Measurements from ENCODE around the gene TLE4.

Gene TLE4

DNA sequence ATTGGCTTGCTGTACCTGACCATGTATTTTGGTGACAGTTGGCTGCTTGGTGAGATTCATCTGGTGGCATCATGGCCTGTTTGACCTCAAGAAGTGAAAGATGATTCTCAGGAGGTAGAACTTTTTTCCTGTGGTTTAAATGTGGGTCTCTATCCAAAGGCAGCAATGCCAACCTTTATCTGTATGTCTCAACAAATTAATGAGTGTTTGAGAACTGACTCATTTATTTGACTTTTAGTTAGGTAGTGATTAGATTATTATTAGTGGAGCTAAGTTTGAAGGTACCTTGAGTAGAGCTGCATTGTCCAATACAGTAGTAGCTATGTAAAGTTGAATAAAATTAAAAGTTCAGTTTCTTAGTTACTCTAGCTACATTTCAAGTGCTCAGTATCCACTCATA is 48.2 kb downstream of the TLE4 start:
- H3K36me3 ChIP-seq (ENCODE audit: low read length) = no peaks in the 10 kb centered on the region
- H3K9ac ChIP-seq (ENCODE audit: low read length) = no peak overlapping the region
- no peak overlapping the region for H3K4me2 ChIP-seq (ENCODE audit: low read depth, low read length, poor library complexity, severe bottlenecking)
- no peak overlapping the region for H3K27ac ChIP-seq (ENCODE audit: low read depth, low read length)
- no peaks in the 10 kb centered on the region for H4K20me1 ChIP-seq (ENCODE audit: low read depth, low read length)
- no peaks in the 10 kb centered on the region for H3K9me3 ChIP-seq (ENCODE audit: insufficient read depth, low read length)
- H3K27me3 ChIP-seq (ENCODE audit: low read length) = no peaks in the 10 kb centered on the region
- no peaks in the 10 kb centered on the region for H3K9me2 ChIP-seq (replicated peaks; ENCODE audit: insufficient read depth, low read length)
- TF ChIP-seq CTCF (IDR thresholded peaks at IDR 0.05; ENCODE audit: insufficient read depth, low read length, poor library complexity, severe bottlenecking) = no peak
- TF ChIP-seq EZH2phosphoT487 (conservative IDR thresholded peaks at IDR 0.05; ENCODE audit: low read length) = no peak
- H2AFZ ChIP-seq (ENCODE audit: low read depth, low read length, severe bottlenecking) = no peak overlapping the region
- no peak overlapping the region for H3K4me3 ChIP-seq (ENCODE audit: insufficient read depth, low read length, poor library complexity, severe bottlenecking)
- H3K79me2 ChIP-seq (ENCODE audit: insufficient read depth, low read length) = no peaks in the 10 kb centered on the region
- H3F3A ChIP-seq (ENCODE audit: insufficient read depth) = no peaks in the 10 kb centered on the region

DNA sequence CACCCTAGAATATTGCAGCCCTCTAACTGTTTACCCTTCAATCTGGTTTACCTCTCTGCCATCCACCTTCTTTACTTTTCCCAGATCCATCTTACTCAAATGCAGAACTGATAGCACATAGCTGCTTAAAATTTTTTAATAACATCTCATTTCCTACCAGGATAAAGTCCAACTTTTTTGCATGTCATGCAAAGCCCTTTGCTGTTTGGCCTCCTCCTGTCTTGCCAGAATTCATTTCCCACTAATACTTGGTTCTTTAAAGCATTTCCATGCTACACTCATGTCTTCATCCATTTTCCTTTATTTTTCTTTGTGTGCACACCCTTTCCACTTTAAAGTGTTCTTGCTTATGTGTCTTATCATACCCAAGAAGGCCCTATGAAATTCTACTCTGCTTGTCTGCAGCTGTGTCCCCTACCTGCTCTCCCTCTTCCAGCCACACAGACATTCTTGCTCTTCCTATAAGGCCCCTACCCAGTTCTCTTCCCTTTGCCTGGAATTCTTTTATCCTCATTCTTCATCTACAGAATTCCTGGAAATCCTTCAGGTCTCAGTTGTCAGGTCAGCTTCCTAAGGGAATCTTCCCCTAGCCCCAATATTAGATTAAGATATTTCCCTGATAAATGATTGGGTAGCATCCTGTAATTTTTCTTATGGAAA is 50.3 kb downstream of the TLE4 start:
- Histone ChIP-seq H3K27ac (ENCODE audit: low read depth, low read length) (no peak overlapping the region), H3K9ac (ENCODE audit: low read length) (no peak overlapping the region), H3K27me3 (ENCODE audit: low read length) (no peaks in the 10 kb centered on the region), H3K79me2 (ENCODE audit: insufficient read depth, low read length) (no peaks in the 10 kb centered on the region), H3K4me2 (ENCODE audit: low read depth, low read length, poor library complexity, severe bottlenecking) (no peak overlapping the region), H3K36me3 (ENCODE audit: low read length) (no peaks in the 10 kb centered on the region), H3K9me3 (ENCODE audit: insufficient read depth, low read length) (no peaks in the 10 kb centered on the region), H3K9me2 (replicated peaks; ENCODE audit: insufficient read depth, low read length) (no peaks in the 10 kb centered on the region), H3F3A (ENCODE audit: insufficient read depth) (no peaks in the 10 kb centered on the region), H2AFZ (ENCODE audit: low read depth, low read length, severe bottlenecking) (no peak overlapping the region), H3K4me3 (ENCODE audit: insufficient read depth, low read length, poor library complexity, severe bottlenecking) (no peak overlapping the region), H4K20me1 (ENCODE audit: low read depth, low read length) (no peaks in the 10 kb centered on the region)
- TF ChIP-seq CTCF (IDR thresholded peaks at IDR 0.05; ENCODE audit: insufficient read depth, low read length, poor library complexity, severe bottlenecking) = no peak
- no peak for TF ChIP-seq EZH2phosphoT487 (conservative IDR thresholded peaks at IDR 0.05; ENCODE audit: low read length)

DNA sequence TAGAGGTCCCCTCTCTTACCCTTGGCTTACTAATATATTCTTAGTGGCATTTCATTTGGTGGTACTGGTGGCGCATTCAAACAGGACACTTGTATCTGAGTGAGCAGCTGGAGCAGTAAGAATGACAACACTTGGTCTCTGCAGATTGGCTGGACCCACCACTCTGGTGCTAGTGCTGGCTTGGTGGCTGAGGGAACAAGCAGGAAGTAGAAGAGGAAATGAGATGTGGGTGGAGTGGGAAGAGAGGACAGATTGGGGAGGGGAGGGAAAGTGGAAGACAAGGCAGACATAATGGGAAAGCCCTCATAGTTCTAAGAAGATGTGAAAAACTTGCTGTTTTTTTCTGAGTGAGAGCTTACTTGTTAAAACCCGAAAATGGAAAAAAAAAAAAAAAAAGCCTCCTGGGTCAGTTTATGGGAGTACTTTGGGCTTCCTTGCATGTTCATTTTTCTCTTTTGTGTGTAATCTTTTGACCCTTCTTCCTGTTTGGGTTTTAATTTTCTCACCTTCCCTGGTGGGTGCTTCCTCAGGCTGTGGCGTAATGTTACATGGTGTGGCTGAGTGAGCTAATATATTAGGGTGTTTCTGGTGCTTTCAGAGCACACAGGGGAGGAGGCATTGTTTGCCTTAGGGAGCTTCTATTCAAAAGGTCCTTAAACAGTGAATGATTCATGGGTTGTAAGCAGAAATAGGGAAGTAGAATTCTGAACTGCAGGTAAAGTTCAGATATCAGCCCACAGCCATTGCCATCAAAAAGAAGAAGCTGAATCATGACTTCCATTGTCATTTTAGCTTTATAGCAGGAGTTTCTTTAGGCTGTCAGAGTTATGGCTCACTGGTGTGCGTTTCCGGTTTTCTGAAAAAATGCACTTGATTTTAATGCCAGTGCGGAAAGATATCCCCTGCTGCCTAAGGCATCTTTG is 52.3 kb downstream of the TLE4 start:
- no peaks in the 10 kb centered on the region for H3K9me3 ChIP-seq (ENCODE audit: insufficient read depth, low read length)
- no peak overlapping the region for H3K4me2 ChIP-seq (ENCODE audit: low read depth, low read length, poor library complexity, severe bottlenecking)
- H2AFZ ChIP-seq (ENCODE audit: low read depth, low read length, severe bottlenecking) = no peak overlapping the region
- H4K20me1 ChIP-seq (ENCODE audit: low read depth, low read length) = no peaks in the 10 kb centered on the region
- no peak overlapping the region for H3K9ac ChIP-seq (ENCODE audit: low read length)
- H3K79me2 ChIP-seq (ENCODE audit: insufficient read depth, low read length) = no peaks in the 10 kb centered on the region
- no peaks in the 10 kb centered on the region for H3F3A ChIP-seq (ENCODE audit: insufficient read depth)
- H3K36me3 ChIP-seq (ENCODE audit: low read length) = no peaks in the 10 kb centered on the region
- H3K4me3 ChIP-seq (ENCODE audit: insufficient read depth, low read length, poor library complexity, severe bottlenecking) = no peak overlapping the region
- H3K27me3 ChIP-seq (ENCODE audit: low read length) = no peaks in the 10 kb centered on the region
- no peak overlapping the region for H3K27ac ChIP-seq (ENCODE audit: low read depth, low read length)
- H3K9me2 ChIP-seq (replicated peaks; ENCODE audit: insufficient read depth, low read length) = no peaks in the 10 kb centered on the region
- TF ChIP-seq CTCF (IDR thresholded peaks at IDR 0.05; ENCODE audit: insufficient read depth, low read length, poor library complexity, severe bottlenecking) (no peak), EZH2phosphoT487 (conservative IDR thresholded peaks at IDR 0.05; ENCODE audit: low read length) (no peak)

All from SU-DHL-6 (cell line).